Thoracic aorta (tissue), 2 donors: ENCODE measurements around the gene PCNX4. TPM values are rescaled to one million over a fixed set of nuclear protein-coding genes. Genes with fewer than 3 reads are reported as not detected.
A peak's percentile ranks its signal among the peaks of the same experiment; 100 is the strongest.

ENCODE experiments used
- ATAC-seq: fragments of 150-250 bp; one replicate; pipeline ENCODE4 v1.8.0; 2017; ENCODE audit warnings: low read depth; ENCODE audit not compliant: insufficient number of reproducible peaks, low FRiP score
- DNase-seq: peaks from one replicate; pipeline ENCODE4 v3.0.0-alpha.2; 2020; ENCODE audit warnings: low spot score
- H3K27ac ChIP-seq, 2 donors: fragments of 200-600 bp; sonication (generic); 1 replicate in 1 of 2; 2 replicates in 1 of 2; pipeline ENCODE4 v1.5.1; 2016; ENCODE audit warnings: mild to moderate bottlenecking in 2 of 2, moderate library complexity in 2 of 2
- H3K27me3 ChIP-seq: fragments of 200-600 bp; sonication (generic); replicated peaks from 2 replicates; pipeline ENCODE4 v1.6.0; 2016; ENCODE audit warnings: mild to moderate bottlenecking; ENCODE audit not compliant: insufficient read depth
- H3K36me3 ChIP-seq: fragments of 200-600 bp; sonication (generic); one replicate; pipeline ENCODE4 v1.5.1; 2016
- H3K4me1 ChIP-seq, 2 donors: fragments of 200-600 bp; sonication (generic); 1 replicate in 1 of 2; 2 replicates in 1 of 2; pipeline versions ENCODE4 v1.5.1 to v1.6.0; 2016; ENCODE audit warnings: low read depth in 2 of 2, mild to moderate bottlenecking in 1 of 2; ENCODE audit not compliant: control insufficient read depth in 1 of 2
- H3K4me3 ChIP-seq: fragments of 200-600 bp; sonication (generic); 2 replicates; pipeline ENCODE4 v1.5.1; 2016; ENCODE audit warnings: mild to moderate bottlenecking
- H3K9me3 ChIP-seq: fragments of 200-600 bp; sonication (generic); 2 replicates; pipeline ENCODE4 v1.5.1; 2016
- CTCF ChIP-seq: fragments of 200-600 bp; sonication (generic); IDR thresholded peaks from one replicate; pipeline ENCODE4 v1.5.1; 2019; ENCODE audit warnings: antibody characterized with exemption
- total RNA-seq, 2 donors: library from RNA; depleted of rRNA; stranded (reverse); fragments of >200 nt; gene quantifications; one replicate each; pipeline versions ENCODE4 v1.1.0 to v1.2.3, GENCODE V29; 2016

Gene PCNX4
- total RNA-seq, 2 donors from 2014 or later, result 26.7 to 73.2 TPM

GRCh38 chr14:60151715-60152114 is 60.0 kb downstream of the PCNX4 start:
- Histone ChIP-seq H3K27ac (no peak overlapping the region), H3K4me1 (peaks cover 8 to 10% of the 10 kb centered on the region in 2 donors), H3K4me3 (no peak overlapping the region), H3K27me3 (no peaks in the 10 kb centered on the region), H3K9me3 (no peaks in the 10 kb centered on the region), H3K36me3 (peaks cover 20% of the 10 kb centered on the region)
- ATAC-seq (no peak), DNase-seq (peak; percentile 37)
- TF ChIP-seq CTCF, result no peak

DNA sequence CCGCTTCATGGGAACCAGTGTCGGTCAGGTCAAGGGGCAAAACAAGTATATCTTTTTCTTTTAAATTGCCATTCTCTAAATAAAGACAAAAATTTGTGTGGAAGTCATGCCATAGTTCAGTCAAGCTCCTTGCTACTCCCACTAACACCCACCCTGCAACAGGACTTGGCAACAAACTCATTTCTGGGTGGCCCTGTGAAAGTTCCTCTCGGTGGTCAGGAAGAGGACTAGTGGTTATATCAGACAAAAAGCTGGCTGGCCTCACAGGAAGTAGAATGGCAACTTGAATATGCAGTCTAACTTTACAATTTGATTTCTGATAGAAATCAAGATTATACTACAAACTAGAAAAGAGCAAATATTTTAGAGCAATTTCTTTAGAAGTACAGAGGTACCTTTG is 62.3 kb downstream of the PCNX4 start:
- TF ChIP-seq CTCF, result no peak
- peaks cover 8 to 10% of the 10 kb centered on the region in 2 donors for H3K4me1 ChIP-seq
- H3K4me3 ChIP-seq, result no peak overlapping the region
- no peak overlapping the region for H3K27ac ChIP-seq
- ATAC-seq, result no peak
- H3K36me3 ChIP-seq, result peaks cover 19% of the 10 kb centered on the region
- no peaks in the 10 kb centered on the region for H3K27me3 ChIP-seq
- no peaks in the 10 kb centered on the region for H3K9me3 ChIP-seq
- no peak for DNase-seq

DNA sequence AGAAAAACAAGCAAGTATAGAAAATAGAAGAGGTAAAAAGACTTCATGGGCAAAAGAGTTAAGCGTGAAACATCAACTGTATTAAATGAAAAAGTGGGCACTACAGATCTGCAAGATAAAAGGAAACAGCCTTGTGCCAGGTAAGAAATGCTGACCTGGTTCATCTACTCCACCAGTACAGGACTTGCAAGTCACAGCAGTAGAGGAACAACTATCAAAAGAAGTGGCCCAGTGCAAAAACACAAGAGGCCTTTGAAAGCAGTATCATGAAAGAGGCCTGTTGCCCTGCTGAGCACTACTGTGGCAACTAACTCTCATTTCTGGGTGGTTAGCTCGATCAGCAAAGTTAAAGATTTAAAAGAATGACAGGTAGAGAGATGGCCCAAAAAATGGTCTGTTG is 62.9 kb downstream of the PCNX4 start:
- Histone ChIP-seq H3K27ac (no peak overlapping the region), H3K36me3 (peaks cover 13% of the 10 kb centered on the region), H3K27me3 (no peaks in the 10 kb centered on the region), H3K4me1 (peaks cover 10 to 14% of the 10 kb centered on the region in 2 donors), H3K9me3 (no peaks in the 10 kb centered on the region), H3K4me3 (no peak overlapping the region)
- no peak for DNase-seq
- ATAC-seq, result no peak
- TF ChIP-seq CTCF, result no peak

DNA sequence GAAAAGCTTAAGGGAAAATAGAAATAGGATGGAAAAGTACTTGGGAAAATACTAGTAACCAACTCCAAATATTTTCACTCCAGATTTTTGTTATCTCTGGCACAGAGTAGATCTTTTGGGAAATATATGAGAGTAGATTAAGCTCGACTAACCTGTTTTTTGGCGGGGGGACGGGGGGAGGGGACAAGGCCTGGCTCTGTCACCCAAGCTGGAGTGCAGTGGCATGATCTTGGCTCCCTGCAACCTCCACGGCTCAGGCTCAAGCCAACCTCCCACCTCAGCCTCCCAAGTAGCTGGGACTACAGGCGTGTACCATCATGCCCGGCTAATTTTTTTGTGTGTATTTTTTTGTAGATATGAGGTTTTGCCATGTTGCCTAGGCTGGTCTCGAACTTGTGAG is 68.7 kb downstream of the PCNX4 start:
- no peak for TF ChIP-seq CTCF
- ATAC-seq (no peak), DNase-seq (no peak)
- H3K27ac ChIP-seq, result peak overlapping the region; percentile 41 to 45
- H3K4me1 ChIP-seq, result peaks cover 22 to 37% of the 10 kb centered on the region in 2 donors
- no peak overlapping the region for H3K4me3 ChIP-seq
- H3K27me3 ChIP-seq, result no peaks in the 10 kb centered on the region
- no peaks in the 10 kb centered on the region for H3K36me3 ChIP-seq
- H3K9me3 ChIP-seq, result no peaks in the 10 kb centered on the region

GRCh38 chr14:60161196-60162107 is 69.7 kb downstream of the PCNX4 start:
- no peaks in the 10 kb centered on the region for H3K36me3 ChIP-seq
- no peak overlapping the region for H3K4me3 ChIP-seq
- no peaks in the 10 kb centered on the region for H3K27me3 ChIP-seq
- H3K27ac ChIP-seq, result peak overlapping the region; percentile 41 to 49
- ATAC-seq, result no peak
- no peak for DNase-seq
- no peaks in the 10 kb centered on the region for H3K9me3 ChIP-seq
- peaks cover 28 to 46% of the 10 kb centered on the region in 2 donors for H3K4me1 ChIP-seq
- no peak for TF ChIP-seq CTCF
